GM18520 (cell line): ENCODE results near the gene P2RY11.

Source experiments
- ATAC-seq: cut with Tn5 transposase; IDR thresholded peaks from one replicate; pipeline ENCODE4 v1.9.1; 2021; ENCODE audit not compliant: unreplicated experiment

Gene P2RY11

DNA sequence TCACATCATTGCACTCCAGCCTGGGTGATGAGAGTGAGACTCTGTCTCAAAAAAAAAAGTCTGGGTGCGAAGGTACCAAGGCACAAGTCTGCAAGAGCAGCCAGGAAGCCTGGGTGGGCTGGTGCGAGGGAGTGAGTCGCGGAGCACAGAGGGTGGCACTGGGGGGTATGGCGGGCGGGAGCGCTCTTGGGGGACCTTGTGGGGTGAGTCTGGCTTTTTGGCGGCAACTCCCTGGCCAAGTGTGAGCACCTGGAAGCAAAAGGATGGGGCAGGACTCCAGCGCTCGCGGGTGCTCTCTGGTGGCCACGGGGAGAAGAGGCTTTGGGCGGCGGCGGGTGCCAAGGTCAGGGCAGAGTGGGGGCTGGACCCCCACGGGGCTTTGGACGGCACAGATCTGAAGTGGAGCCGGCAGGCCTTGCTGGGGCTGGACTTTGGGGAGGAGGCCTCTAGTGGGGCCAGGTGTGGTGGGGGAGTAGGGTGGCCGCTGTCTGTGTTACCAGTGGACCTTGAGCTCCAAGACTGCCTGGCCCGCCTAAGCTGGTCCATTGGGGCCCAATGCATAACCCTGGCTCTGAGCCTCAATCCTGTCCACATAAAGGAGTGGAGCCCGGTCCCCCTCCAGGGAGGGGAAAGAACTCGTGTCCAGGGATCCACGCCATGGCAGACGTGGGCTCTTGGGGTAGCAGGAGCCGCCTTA, 1.6 kb downstream of the P2RY11 start:
- no peak for ATAC-seq

GRCh38 chr19:10113592-10113963, 2.1 kb downstream of the P2RY11 start:
- ATAC-seq: no peak

DNA sequence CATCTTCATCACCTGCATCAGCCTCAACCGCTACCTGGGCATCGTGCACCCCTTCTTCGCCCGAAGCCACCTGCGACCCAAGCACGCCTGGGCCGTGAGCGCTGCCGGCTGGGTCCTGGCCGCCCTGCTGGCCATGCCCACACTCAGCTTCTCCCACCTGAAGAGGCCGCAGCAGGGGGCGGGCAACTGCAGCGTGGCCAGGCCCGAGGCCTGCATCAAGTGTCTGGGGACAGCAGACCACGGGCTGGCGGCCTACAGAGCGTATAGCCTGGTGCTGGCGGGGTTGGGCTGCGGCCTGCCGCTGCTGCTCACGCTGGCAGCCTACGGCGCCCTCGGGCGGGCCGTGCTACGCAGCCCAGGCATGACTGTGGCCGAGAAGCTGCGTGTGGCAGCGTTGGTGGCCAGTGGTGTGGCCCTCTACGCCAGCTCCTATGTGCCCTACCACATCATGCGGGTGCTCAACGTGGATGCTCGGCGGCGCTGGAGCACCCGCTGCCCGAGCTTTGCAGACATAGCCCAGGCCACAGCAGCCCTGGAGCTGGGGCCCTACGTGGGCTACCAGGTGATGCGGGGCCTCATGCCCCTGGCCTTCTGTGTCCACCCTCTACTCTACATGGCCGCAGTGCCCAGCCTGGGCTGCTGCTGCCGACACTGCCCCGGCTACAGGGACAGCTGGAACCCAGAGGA, 2.6 kb downstream of the P2RY11 start:
- no peak for ATAC-seq

DNA sequence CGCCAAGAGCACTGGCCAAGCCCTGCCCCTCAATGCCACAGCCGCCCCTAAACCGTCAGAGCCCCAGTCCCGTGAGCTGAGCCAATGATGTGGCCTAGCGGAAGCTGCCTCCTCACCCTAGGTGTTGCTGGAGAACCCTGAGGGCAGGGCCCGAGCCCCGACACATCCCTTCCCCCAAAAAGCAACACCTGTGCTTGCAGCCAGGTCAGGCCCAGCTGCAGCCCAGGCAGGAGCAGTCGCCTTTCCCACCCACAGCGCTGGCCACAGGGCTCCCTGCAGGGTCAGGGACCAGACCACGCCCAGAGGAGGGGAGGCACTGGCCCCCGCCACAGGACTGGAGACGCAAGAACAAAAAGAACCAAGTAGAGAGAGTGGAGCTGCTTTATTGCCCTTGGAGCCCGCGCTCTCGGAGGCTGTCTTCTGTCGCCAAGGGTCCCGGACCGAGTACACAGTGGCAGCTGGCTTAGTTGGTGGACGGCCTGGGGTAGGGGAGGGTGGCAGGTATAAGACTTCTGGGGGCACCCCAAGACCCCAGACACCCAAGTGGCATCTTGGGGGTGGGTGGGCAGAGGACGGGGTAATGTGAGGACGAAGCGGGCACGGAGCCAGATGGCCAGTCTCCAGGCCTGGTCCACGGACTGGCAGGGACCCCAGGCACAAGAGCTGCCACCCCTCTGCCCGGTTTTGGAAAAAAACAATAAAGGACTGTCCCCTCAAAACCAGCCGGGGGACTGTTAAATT, 3.3 kb downstream of the P2RY11 start:
- ATAC-seq: no peak

DNA sequence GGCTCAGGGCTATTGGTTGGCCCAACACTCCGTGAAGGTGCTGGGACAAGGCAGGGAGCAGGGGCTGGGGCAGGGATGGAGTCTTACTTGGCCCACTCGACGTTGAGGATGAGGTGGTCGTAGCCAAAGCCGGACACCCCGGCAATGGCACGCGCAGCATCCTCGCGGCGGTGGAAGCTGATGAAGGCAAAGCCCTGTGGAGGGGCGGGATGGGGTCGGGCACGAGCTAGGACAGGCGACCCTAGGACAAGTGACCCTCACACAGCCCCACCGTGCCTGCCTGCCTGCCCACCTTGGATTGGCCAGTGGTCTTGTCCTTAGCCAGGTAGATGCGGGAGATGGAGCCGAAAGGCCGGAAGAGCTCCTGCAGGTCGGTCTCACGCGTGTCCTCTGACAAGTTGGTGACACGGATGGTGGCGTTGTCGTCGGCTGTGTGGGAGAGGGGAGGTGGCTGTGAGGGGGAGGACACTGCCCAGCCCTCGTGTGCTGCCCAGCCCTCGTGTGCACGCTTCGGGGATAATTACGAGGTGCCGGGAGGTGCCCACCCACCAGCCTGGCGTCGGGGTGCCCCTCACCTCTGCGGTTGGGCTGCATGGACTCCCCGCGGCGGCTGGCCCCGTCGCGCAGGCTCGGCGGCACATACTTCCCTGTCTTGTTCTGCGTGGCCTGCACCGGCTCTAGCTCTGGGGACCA, 4.0 kb downstream of the P2RY11 start:
- no peak for ATAC-seq

GRCh38 chr19:10116085-10116865, 4.8 kb downstream of the P2RY11 start:
- no peak for ATAC-seq

- ATAC-seq: no peak
These were observed 5.5 kb downstream of the P2RY11 start for GRCh38 chr19:10116866-10117616.

DNA sequence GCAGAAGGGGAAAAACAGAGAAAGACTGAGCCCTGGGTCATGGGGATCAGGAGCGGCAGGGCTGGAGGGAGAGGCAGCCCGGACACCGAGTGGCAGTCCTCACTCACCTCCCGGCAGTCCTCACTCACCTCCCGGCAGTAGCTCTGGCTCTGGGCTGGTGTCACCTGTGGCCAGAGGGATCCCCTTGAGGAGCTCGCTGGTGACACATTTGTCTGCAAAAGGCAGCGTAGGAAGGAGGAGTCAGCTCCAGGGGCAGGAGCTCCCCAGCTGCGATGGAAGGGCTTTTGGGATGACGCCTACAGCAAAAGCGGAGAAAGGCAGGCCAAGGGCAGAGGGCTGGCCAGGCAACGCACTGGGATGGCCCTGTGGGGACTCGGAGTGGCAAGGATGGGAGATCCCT, 7.5 kb downstream of the P2RY11 start:
- no peak for ATAC-seq

DNA sequence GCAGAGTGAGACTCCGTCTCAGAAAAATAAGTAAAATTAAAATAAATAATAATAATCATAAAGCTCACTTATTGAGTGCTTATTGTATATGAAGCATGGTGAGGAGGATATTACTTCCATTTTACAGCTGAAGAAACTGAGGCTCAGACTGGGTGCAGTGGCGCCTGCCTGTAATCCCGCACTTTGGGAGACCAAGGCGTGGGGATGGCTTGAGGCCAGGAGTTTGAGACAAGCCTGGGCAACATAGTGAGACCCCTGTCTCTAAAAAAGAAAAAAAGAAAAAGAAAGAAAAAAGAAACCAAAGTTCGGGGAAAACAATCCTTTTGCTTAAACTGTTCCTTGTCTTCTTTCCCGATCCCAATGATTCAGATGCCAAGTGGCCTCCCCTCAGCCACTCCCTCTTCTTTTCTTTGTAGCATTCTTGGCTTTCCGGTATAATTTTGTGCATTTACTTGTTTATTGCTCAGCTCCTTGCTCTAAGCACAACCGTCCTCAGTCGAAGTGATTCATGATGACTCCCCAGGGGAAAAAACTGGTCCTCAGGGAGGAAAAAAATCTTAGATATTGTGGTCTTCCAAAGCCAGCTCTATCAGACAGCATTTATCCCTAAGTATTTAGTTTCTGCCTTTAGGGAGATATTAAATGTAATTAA, 9.2 kb downstream of the P2RY11 start:
- ATAC-seq: no peak

DNA sequence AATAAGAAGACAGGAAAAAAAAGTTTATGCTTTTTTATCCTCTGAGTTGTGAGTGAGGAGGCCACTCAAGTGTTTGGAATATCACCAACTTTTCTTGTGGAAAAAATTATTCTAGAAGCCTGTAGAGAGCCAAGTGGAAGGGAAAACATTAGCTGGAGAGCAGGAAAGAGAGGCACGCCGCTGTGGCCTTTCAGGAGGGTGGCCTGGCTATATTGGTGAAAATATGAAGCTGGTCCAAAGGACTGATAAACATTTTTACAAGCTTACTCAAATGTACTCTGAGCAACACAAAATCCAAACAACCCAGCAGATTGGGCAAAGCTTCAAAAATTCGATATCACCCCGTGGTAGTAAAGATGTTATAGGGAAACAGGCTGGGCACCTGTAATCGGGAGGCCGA, 10.6 kb downstream of the P2RY11 start:
- ATAC-seq: no peak

DNA sequence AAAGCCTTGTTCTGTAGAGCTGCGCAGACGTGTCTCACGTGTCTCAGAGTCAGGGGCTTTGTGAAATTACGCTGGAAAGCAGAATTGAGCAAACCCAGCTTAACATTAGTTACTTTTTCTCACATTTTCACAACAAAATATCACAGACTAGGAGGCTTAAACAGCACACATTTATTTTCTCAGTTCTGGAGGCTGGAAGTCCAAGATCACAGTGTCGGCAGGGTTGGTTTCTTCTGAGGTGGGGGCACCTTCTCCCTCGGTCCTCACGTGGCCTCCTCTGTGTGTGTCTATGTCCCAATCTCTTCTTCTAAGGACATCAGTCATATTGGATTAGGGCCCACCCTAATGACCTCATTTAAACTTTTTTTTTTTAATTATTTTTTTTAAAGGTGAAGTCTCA, 12.9 kb downstream of the P2RY11 start:
- ATAC-seq: no peak

GRCh38 chr19:10126213-10126639, 14.7 kb downstream of the P2RY11 start:
- no peak for ATAC-seq

DNA sequence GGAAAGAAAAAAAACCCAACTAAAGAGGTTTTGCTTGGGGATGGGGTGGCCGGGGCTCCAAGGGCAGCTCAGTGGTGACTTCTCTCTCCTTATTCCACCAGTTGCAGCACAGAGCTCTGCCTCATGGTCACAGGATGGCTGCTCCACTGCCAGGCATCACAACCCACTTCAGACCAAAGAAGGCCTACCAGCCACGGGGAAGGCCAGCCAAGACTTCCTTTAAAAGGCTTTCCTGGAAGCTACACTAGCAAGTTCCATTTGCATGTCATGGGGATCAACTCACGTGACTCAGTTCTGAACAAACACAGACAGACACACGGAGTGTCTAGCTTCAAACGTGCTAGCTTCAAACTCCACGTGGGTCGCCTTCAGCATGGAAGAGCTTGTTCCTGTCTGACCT, 21.4 kb downstream of the P2RY11 start:
- ATAC-seq: no peak

DNA sequence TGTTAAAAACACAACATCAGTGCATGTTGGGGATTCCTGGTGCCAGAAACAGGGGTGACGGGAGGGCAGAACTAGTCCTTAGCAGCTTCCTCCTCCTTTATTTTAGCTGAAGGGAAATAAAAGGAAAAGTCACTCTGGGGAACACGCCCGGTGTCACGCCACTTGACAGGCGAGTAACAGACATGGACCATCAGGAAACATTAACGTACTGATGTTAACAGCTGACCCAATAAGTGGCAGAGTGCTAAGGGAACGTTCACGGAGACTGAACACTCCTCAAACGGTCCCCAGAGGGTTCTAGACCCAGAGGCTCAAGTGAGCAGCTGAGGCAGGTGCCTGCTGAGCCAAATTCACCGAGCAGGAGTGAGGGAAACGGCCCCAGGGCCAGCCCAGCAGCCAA, 22.1 kb downstream of the P2RY11 start:
- ATAC-seq: no peak

- ATAC-seq: no peak
These were observed 22.5 kb downstream of the P2RY11 start for GRCh38 chr19:10134040-10134439.

GRCh38 chr19:10135551-10136334, 24.2 kb downstream of the P2RY11 start:
- ATAC-seq: no peak

DNA sequence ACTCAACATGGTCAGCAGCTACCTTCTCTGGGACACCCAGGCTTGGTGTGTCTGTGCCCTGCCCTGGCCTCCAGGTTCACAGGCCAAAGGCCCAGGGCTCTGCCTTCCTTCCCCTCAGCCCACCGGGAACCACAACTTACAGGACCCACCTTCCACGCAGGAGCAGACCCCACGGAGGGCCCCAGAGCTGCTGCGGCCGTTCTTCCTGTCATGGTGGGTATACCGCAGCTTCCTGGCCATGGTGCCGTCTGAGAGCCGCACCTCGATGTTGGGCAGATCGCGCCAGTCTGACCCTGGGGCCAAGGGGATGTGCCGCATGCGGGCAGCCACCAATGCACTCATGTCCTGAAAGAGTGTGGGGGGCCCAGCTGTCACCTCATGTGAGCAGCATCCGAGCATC, 25.4 kb downstream of the P2RY11 start:
- ATAC-seq: no peak

DNA sequence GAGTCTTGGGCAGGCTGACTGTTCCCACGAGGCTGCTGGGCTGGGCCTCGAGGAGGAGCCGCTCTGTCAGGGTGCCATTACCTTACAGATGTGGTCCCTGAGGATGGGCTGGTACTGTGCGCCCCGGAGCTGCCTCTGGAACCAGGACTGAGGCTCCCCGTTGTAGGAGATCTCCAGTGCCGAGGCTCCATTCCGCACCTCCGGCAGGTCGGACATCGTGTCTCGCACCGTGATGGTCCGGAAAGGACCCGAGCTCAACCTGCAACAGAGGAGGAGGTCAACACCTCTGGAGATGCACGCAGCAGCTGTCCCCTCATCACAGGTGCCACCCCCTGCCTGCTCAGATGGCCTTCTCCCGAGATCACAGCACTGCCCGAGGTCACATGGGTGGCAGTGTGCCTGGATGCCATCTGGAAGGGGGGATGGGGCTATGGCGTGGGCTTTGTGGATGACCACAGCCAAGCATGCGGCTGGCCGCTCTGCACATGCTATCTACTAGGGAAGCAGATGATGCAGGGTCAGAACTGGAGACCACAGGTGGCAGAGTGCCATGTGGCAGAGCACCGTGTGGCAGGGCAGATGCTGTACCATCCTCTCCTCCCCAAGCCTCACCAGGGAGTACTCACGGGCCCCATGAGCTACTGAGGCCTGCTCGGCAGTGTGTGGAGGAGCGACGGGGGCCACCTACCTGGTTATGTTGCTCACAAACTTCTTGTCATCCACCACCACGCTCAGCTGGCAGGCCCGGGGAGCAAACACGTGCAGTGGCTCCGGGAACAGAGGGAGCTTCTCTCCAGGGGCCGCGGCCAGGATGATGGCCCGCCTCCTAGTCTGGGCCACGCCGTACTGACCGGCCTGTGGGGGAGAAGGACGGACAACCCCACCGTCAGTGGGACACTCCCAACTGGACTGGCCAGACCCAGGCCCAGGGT, 26.5 kb downstream of the P2RY11 start:
- ATAC-seq: no peak
